ENCODE data around the gene RPL13A.

The RPL13A gene

GRCh38 chr19:49445997-49446396 lies 41.4 kb upstream of the RPL13A start:
- no peak for ATAC-seq

GRCh38 chr19:49447485-49448431 lies 39.6 kb upstream of the RPL13A start:
- TF ChIP-seq PATZ1 (CRISPR knock-in tag; IDR thresholded peaks at IDR 0.05; ENCODE audit: borderline replicate concordance): no peak
- no peak for TF ChIP-seq ISL1 (CRISPR knock-in tag; IDR thresholded peaks at IDR 0.05)
- TF ChIP-seq GLIS3 (CRISPR knock-in tag; IDR thresholded peaks at IDR 0.05): no peak
- ATAC-seq: no peak

More at GRCh38 chr19:49445997-49446396, 41.4 kb upstream of the RPL13A start:
- TF ChIP-seq CSDC2 (CRISPR knock-in tag; IDR thresholded peaks at IDR 0.05): no peak
- TF ChIP-seq ARNTL (CRISPR knock-in tag; IDR thresholded peaks at IDR 0.05; ENCODE audit: borderline replicate concordance, low read depth): no peak
- no peak for TF ChIP-seq OSR1 (CRISPR knock-in tag; IDR thresholded peaks at IDR 0.05)
- TF ChIP-seq BACH2 (CRISPR knock-in tag; IDR thresholded peaks at IDR 0.05; ENCODE audit: borderline replicate concordance): no peak
- no peak for TF ChIP-seq TOX (CRISPR knock-in tag; IDR thresholded peaks at IDR 0.05; ENCODE audit: borderline replicate concordance)
- TF ChIP-seq PATZ1 (CRISPR knock-in tag; IDR thresholded peaks at IDR 0.05; ENCODE audit: borderline replicate concordance): no peak
- no peak for TF ChIP-seq ZNF70 (CRISPR knock-in tag; IDR thresholded peaks at IDR 0.05)
- no peak for TF ChIP-seq TSHZ2 (CRISPR knock-in tag; IDR thresholded peaks at IDR 0.05)
- TF ChIP-seq TCF4 (CRISPR knock-in tag; IDR thresholded peaks at IDR 0.05; ENCODE audit: borderline replicate concordance): no peak
- no peak for TF ChIP-seq RARB (CRISPR knock-in tag; IDR thresholded peaks at IDR 0.05)
- TF ChIP-seq ISL1 (CRISPR knock-in tag; IDR thresholded peaks at IDR 0.05): no peak
- no peak for TF ChIP-seq ZFP30 (CRISPR knock-in tag; IDR thresholded peaks at IDR 0.05)
- TF ChIP-seq PPARA (CRISPR knock-in tag; IDR thresholded peaks at IDR 0.05; ENCODE audit: borderline replicate concordance): no peak
- TF ChIP-seq ZC3H10 (CRISPR knock-in tag; IDR thresholded peaks at IDR 0.05): no peak
- no peak for TF ChIP-seq ZFP3 (CRISPR knock-in tag; IDR thresholded peaks at IDR 0.05)
- no peak for TF ChIP-seq ZNF8 (CRISPR knock-in tag; IDR thresholded peaks at IDR 0.05)
- TF ChIP-seq SNAI2 (CRISPR knock-in tag; IDR thresholded peaks at IDR 0.05): no peak
- no peak for TF ChIP-seq ESRRG (CRISPR knock-in tag; IDR thresholded peaks at IDR 0.05)

- no peak for ATAC-seq
- TF ChIP-seq ZNF70 (CRISPR knock-in tag; IDR thresholded peaks at IDR 0.05) (no peak), TSHZ2 (CRISPR knock-in tag; IDR thresholded peaks at IDR 0.05) (no peak), GLIS3 (CRISPR knock-in tag; IDR thresholded peaks at IDR 0.05) (no peak), TOX (CRISPR knock-in tag; IDR thresholded peaks at IDR 0.05; ENCODE audit: borderline replicate concordance) (no peak), ZNF8 (CRISPR knock-in tag; IDR thresholded peaks at IDR 0.05) (no peak), ARNTL (CRISPR knock-in tag; IDR thresholded peaks at IDR 0.05; ENCODE audit: borderline replicate concordance, low read depth) (no peak), RARB (CRISPR knock-in tag; IDR thresholded peaks at IDR 0.05) (no peak), OSR1 (CRISPR knock-in tag; IDR thresholded peaks at IDR 0.05) (no peak), ZNF565 (CRISPR knock-in tag; conservative IDR thresholded peaks at IDR 0.05; ENCODE audit: low read depth) (no peak), ZFP30 (CRISPR knock-in tag; IDR thresholded peaks at IDR 0.05) (no peak), ZC3H10 (CRISPR knock-in tag; IDR thresholded peaks at IDR 0.05) (no peak), CREB5 (CRISPR knock-in tag; IDR thresholded peaks at IDR 0.05; ENCODE audit: low read depth) (no peak), CSDC2 (CRISPR knock-in tag; IDR thresholded peaks at IDR 0.05) (no peak), CSRNP3 (CRISPR knock-in tag; IDR thresholded peaks at IDR 0.05) (no peak)
Measured at GRCh38 chr19:49448432-49448786, 39.0 kb upstream of the RPL13A start.

Data from SK-N-SH treated with all-trans-retinoic acid at 6 μM for 48 hours (cell line).